Measurements from ENCODE around the gene SH3PXD2B. TPM values are rescaled to one million over a fixed set of nuclear protein-coding genes. Genes with fewer than 3 reads are reported as not detected.

Gene SH3PXD2B
- total RNA-seq, 1 experiment from 2014 or later: 64.1 TPM

Other genes starting within 250 kb of the SH3PXD2B start
- gene UBTD2, start 170.8 kb downstream of the SH3PXD2B start, total RNA-seq (2021): 22.7 to 26.2 TPM (median 25.9 TPM) in 3 replicates
- gene NEURL1B, start 186.7 kb upstream of the SH3PXD2B start, total RNA-seq (2021): 6.1 to 9.8 TPM (median 6.6 TPM) in 3 replicates